Tibial artery (tissue), 4 donors: ENCODE results near the gene ZNF444.

Experiments used
- DNase-seq, 2 donors: peaks; one replicate each; pipeline ENCODE4 v3.0.0-alpha.2; 2019
- H3K27ac ChIP-seq, 2 donors: fragments of 200-600 bp; sonication (generic) in 1 of 2; 1 replicate in 1 of 2; 2 replicates in 1 of 2; pipeline ENCODE4 v1.5.1; 2018 to 2019; ENCODE audit warnings: mild to moderate bottlenecking in 1 of 2
- H3K27me3 ChIP-seq, 2 donors: fragments of 200-600 bp; sonication (generic) in 1 of 2; one replicate each; pipeline versions ENCODE4 v1.5.1 to v1.6.0; 2016 to 2019
- H3K36me3 ChIP-seq, 3 donors: fragments of 200-600 bp; sonication (generic) in 2 of 3; one replicate each; pipeline ENCODE4 v1.5.1; 2016 to 2019; ENCODE audit warnings: mild to moderate bottlenecking in 2 of 3
- H3K4me1 ChIP-seq, 4 donors: fragments of 200-600 bp; sonication (generic) in 2 of 4; 1 replicate in 3 of 4; 2 replicates in 1 of 4; pipeline ENCODE4 v1.5.1; 2016 to 2019
- H3K4me3 ChIP-seq, 2 donors: fragments of 200-600 bp; sonication (generic) in 1 of 2; 1 replicate in 1 of 2; 2 replicates in 1 of 2; pipeline ENCODE4 v1.5.1; 2018 to 2019; ENCODE audit warnings: mild to moderate bottlenecking in 2 of 2
- H3K9me3 ChIP-seq, 3 donors: fragments of 200-600 bp; sonication (generic) in 1 of 3; one replicate each; pipeline ENCODE4 v1.5.1; 2016 to 2019
- intact Hi-C: fragments of 100-400 bp; cut with DNase I; formaldehyde crosslinking; loops from one replicate; pipeline ENCODE4 v1.15.0; 2023; ENCODE audit warnings: low total_unique reads
- TF ChIP-seq, protein P1 (sequence below), 2 experiments: fragments of 200-600 bp in 1 of 2; fragments of 450-650 bp in 1 of 2; IDR thresholded peaks; one replicate each; pipeline ENCODE4 v1.5.1; 2017 to 2019; ENCODE audit warnings: antibody characterized with exemption in 2 of 2, mild to moderate bottlenecking in 1 of 2, moderate library complexity in 1 of 2

ZNF444 gene

DNA sequence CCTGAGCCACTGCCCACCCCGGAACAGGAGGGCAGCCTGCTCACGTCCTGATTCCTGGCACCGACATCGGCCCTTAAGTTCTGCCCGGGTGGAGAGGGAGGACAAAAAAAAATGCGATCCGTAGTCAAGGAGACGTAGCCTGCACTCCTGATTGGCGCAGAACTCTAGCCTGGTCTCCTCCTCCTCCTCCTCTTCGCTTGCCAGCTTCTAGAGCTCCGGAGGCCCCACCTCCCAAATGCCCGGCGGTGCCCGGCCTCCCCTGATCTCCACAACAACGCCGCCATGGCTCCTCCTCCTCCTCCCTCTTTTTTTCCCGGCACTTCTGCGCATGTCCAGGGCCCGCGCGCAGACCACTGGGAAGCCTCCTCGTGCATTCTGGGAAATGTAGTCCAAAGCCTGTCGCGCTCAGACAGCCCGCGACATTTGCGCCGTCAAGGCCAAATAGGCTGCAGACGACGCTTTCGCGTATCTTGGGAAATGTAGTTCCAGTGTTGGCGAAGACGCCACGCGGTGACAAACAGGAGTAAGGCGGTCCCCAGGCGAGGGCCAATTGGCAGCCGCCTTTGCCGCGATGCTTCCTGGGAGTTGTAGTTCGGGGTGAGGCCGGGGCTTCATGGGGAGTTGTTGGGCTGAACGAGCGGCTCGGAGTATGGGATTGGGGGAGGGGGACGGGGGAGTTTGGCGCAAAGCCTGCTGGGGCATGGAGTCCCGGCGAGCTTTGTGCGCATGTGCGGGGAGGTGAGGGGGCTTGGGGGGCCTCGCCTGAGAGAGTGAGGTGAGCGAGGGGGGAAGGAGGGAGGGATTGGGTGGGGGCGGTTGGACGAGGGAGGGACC lies at the start of gene ZNF444:
Gene ZNF444, plus strand, starts transcription at position 705 of the 834 bp plus-strand sequence. CDS start 5,625 bp downstream, outside the sequence.
- H3K36me3 ChIP-seq = peaks cover 0 to 4% (median 0%) of the 10 kb centered on the region in 3 donors
- peak within 1 kb of the TSS; percentile 89 to 95 for H3K27ac ChIP-seq
- TF ChIP-seq, protein P1, sequence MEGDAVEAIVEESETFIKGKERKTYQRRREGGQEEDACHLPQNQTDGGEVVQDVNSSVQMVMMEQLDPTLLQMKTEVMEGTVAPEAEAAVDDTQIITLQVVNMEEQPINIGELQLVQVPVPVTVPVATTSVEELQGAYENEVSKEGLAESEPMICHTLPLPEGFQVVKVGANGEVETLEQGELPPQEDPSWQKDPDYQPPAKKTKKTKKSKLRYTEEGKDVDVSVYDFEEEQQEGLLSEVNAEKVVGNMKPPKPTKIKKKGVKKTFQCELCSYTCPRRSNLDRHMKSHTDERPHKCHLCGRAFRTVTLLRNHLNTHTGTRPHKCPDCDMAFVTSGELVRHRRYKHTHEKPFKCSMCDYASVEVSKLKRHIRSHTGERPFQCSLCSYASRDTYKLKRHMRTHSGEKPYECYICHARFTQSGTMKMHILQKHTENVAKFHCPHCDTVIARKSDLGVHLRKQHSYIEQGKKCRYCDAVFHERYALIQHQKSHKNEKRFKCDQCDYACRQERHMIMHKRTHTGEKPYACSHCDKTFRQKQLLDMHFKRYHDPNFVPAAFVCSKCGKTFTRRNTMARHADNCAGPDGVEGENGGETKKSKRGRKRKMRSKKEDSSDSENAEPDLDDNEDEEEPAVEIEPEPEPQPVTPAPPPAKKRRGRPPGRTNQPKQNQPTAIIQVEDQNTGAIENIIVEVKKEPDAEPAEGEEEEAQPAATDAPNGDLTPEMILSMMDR (IDR thresholded peaks at IDR 0.05) = no peak
- peak within 1 kb of the TSS; percentile 60 to 70 for H3K4me3 ChIP-seq
- peak; percentile 99 to 100 for DNase-seq
- no peaks in the 10 kb centered on the region for H3K9me3 ChIP-seq
- no peaks in the 10 kb centered on the region for H3K27me3 ChIP-seq
- H3K4me1 ChIP-seq = peaks cover 0 to 34% (median 18%) of the 10 kb centered on the region in 4 donors
- intact Hi-C loops = loop anchor here (2.0 kb wide), 1 partner anchor 20 kb away; the partner anchor contains the start of gene ZNF787

DNA sequence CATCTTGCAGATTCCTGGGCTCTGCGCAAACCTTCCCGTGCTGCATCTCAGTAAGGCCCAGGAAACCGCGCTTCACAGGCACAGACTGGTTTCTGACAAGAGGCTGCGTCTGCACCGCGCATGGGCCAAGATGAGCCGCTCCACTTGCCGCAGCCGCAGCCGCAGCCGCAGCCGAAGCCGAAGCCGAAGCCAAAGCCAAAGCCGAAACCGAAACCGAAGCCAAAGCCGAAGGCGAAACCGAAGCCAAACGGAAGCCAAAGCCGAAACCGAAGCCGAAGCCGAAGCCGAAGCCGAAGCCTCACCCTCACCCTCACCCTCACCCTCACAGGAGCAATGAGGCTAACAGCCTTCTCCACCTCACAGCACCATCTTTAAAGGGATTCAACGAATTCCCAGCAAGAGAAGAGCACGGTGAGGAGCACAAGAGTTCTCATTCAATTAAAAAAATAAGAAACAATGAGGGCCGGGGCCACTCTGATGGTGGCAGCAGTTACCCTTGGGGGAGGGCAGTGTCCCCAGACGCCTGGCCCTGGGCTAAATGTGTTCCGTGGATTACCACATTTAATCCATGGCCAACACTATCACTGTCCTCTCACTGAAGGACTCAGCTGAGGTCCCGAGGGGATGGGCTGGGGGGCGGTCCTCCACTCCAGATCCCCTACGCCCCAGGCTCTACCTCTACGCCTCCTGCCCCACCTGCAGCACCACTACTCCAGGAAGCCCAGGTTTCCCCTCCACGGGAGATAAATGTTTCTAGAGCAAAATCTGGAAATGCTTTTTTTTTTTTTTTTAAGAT lies 49.1 kb upstream of the ZNF444 start:
- Histone ChIP-seq H3K9me3 (no peaks in the 10 kb centered on the region), H3K4me3 (no peak overlapping the region), H3K27ac (no peak overlapping the region), H3K36me3 (peaks cover 13 to 57% (median 27%) of the 10 kb centered on the region in 3 donors), H3K27me3 (no peaks in the 10 kb centered on the region), H3K4me1 (peaks cover 0 to 10% (median 0%) of the 10 kb centered on the region in 4 donors)
- TF ChIP-seq, protein P1 (IDR thresholded peaks at IDR 0.05) = no peak
- no peak for DNase-seq
- intact Hi-C loops = no loop called here

DNA sequence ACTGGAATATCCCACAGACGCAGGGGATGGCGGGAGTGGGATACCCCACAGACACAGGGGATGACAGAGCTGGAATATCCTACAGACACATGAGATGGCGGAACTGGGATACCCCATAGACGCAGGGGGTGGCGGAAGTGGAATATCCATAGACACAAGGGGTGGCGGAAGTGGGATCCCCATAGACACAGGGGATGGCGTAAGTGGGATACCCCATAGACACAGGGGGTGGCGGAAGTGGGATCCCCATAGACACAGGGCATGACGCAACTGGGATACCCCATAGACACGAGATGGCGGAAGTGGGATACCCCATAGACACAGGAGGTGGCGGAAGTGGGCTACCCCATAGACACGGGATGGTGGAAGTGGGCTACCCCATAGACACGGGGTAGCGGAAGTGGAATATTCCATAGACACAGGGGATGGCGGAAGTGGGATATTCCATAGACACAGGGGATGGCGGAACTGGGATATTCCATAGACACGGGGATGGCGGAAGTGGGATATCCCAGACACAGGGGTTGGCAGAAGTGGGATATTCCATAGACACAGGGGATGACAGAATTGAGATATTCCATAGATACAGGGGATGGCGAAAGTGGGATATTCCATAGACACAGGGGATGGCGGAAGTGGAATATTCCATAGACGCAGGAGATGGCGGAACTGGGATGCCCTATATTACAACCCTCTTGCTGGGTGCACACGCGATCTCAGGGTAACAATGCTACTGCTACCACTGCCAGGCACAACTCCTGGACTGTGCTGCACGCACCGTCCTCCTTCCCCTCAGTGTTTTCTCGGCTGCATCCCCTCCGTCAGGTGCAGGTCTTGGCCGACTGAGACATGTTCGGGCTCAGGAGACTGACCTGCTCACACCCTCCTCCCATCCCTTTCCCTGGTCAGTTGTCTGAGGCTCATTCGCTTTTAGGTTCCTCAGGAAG lies 48.1 kb upstream of the ZNF444 start:
- Histone ChIP-seq H3K27me3 (no peaks in the 10 kb centered on the region), H3K4me1 (peaks cover 0 to 13% (median 0%) of the 10 kb centered on the region in 4 donors), H3K36me3 (peaks cover 13 to 57% (median 25%) of the 10 kb centered on the region in 3 donors), H3K9me3 (no peaks in the 10 kb centered on the region), H3K27ac (no peak overlapping the region), H3K4me3 (no peak overlapping the region)
- TF ChIP-seq, protein P1 (IDR thresholded peaks at IDR 0.05) = no peak
- DNase-seq = no peak
- intact Hi-C loops = no loop called here

DNA sequence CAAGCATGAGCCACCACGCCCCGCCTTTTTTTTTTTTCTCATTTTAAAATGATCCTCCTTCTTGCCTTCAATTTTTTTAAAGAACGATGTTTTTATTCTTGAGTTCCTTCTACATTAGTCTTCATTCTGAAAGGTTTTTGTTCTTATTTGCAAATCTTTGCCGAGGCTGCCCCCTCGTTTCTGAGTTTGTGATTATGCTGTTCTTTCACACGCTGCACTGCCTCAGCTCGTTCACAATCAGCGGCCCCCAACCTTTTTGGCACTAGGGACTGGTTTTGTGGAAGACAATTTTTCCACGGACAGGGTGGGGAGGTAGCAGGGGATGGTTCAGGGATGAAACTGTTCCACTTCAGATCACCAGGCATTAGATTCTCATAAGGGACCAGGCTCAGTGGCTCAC lies 46.6 kb upstream of the ZNF444 start:
- intact Hi-C loops = no loop called here
- TF ChIP-seq, protein P1 (IDR thresholded peaks at IDR 0.05) = no peak
- DNase-seq = no peak
- Histone ChIP-seq H3K4me1 (peaks cover 0 to 11% (median 0%) of the 10 kb centered on the region in 4 donors), H3K27ac (no peak overlapping the region), H3K36me3 (peaks cover 3 to 56% (median 16%) of the 10 kb centered on the region in 3 donors), H3K4me3 (no peak overlapping the region), H3K9me3 (no peaks in the 10 kb centered on the region), H3K27me3 (no peaks in the 10 kb centered on the region)

DNA sequence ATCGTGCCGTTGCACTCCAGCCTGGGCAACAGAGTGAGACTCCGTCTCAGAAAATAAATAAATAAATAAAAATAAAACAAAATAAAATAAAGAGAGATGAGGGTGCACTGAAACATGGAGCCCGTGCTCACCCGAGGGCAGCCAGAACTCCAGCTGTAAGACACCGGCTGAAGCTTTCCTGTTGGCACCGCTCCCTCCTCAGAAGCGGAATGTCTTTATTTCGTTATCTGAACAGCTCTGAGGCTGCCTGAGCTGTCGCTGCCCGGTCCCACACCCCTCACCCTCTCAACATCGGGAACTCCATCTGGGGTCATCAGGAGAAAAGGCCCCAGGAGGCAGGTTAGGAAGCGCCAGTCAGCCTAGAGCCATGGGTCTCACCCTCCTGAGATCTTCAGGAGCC lies 44.4 kb upstream of the ZNF444 start:
- Histone ChIP-seq H3K27me3 (no peaks in the 10 kb centered on the region), H3K9me3 (no peaks in the 10 kb centered on the region), H3K27ac (no peak overlapping the region), H3K36me3 (peaks cover 8 to 59% (median 26%) of the 10 kb centered on the region in 3 donors), H3K4me3 (no peak overlapping the region), H3K4me1 (peaks cover 0 to 3% (median 0%) of the 10 kb centered on the region in 4 donors)
- intact Hi-C loops = no loop called here
- DNase-seq = no peak
- TF ChIP-seq, protein P1 (IDR thresholded peaks at IDR 0.05) = no peak
